Panc1 (cell line): Measurements from ENCODE around the gene TRPV6. TPM values are rescaled to one million over a fixed set of nuclear protein-coding genes. Genes with fewer than 3 reads are reported as not detected.

ENCODE experiments used
- ATAC-seq: fragments of 200-7000 bp; cut with Tn5 transposase; 2 replicates; pipeline ENCODE4 v1.9.1; 2020; ENCODE audit warnings: mild to moderate bottlenecking, moderate library complexity
- BruUV-seq: library from RNA; stranded (reverse); fragments of 400-500 nt; replicated peaks from 2 replicates; lab custom pipeline; 2021; lab: Mats Ljungman, UMichigan
- CTCF ChIA-PET: fragments of 300-600 bp; sonication (Branson Sonifier 250); formaldehyde crosslinking; loops from one replicate; lab custom pipeline; 2022; ENCODE audit warnings: antibody characterized with exemption; lab: Charles Lee
- POLR2A ChIA-PET: fragments of 300-600 bp; sonication (Branson Sonifier 250); formaldehyde crosslinking; loops from one replicate; lab custom pipeline; 2022; ENCODE audit warnings: antibody characterized with exemption; lab: Charles Lee
- DNase-seq: peaks from one replicate; pipeline ENCODE4 v3.0.0-alpha.2; 2010; ENCODE audit warnings: low read depth, low spot score
- H3K27ac ChIP-seq: 2 replicates; pipeline ENCODE4 v1.5.1; 2011; ENCODE audit warnings: mild to moderate bottlenecking, low read length, inconsistent platforms
- H3K27me3 ChIP-seq: fragments of 200-500 bp; sonication (Bioruptor generic); 2 replicates; pipeline ENCODE4 v1.6.0; 2014; ENCODE audit warnings: low read length, inconsistent platforms; ENCODE audit not compliant: control insufficient read depth, insufficient read depth
- H3K36me3 ChIP-seq: fragments of 200-500 bp; sonication (Bioruptor generic); 2 replicates; pipeline ENCODE4 v1.5.1; 2014; ENCODE audit warnings: inconsistent platforms, mild to moderate bottlenecking, low read length, moderate library complexity; ENCODE audit not compliant: control insufficient read depth, insufficient read depth
- H3K4me1 ChIP-seq: 2 replicates; pipeline ENCODE4 v1.5.1; 2011; ENCODE audit warnings: inconsistent platforms, mild to moderate bottlenecking, low read length, moderate library complexity; ENCODE audit not compliant: control insufficient read depth, insufficient read depth
- H3K4me3 ChIP-seq, 2 experiments: 2 replicates each; pipeline ENCODE4 v1.5.1; 2011 to 2012; ENCODE audit warnings: low read depth in 2 of 2, low read length in 2 of 2, mild to moderate bottlenecking in 2 of 2, inconsistent platforms in 1 of 2, moderate library complexity in 1 of 2
- H3K9me3 ChIP-seq: fragments of 200-500 bp; sonication (Bioruptor generic); 2 replicates; pipeline ENCODE4 v1.5.1; 2014; ENCODE audit warnings: low read depth, mild to moderate bottlenecking, inconsistent platforms, low read length, moderate library complexity; ENCODE audit not compliant: control insufficient read depth, insufficient read depth
- POLR2AphosphoS5 ChIP-seq: IDR thresholded peaks from 2 replicates; pipeline ENCODE4 v1.6.1; 2012; ENCODE audit warnings: mild to moderate bottlenecking, low read depth, low read length, moderate library complexity
- SIN3A ChIP-seq: IDR thresholded peaks from 2 replicates; pipeline ENCODE4 v1.6.1; 2012; ENCODE audit warnings: low read depth, mild to moderate bottlenecking, low read length, moderate library complexity, borderline replicate concordance; ENCODE audit not compliant: insufficient read depth
- TCF7L2 ChIP-seq: IDR thresholded peaks from 2 replicates; pipeline ENCODE4 v1.6.1; 2011; ENCODE audit warnings: mild to moderate bottlenecking, low read depth, low read length, inconsistent platforms
- in situ Hi-C: cut with HindIII; loops from 2 replicates; pipeline ENCODE4 v1.10.0; 2016; ENCODE audit warnings: low sequenced_read_pairs, low pct_unique_long_range_greater_than_20kb
- intact Hi-C: fragments of 100-400 bp; cut with micrococcal nuclease; formaldehyde crosslinking; loops from one replicate; pipeline ENCODE4 v1.10.0; 2022; ENCODE audit not compliant: unreplicated experiment
- total RNA-seq: library from RNA; stranded (reverse); gene quantifications from one replicate; pipeline ENCODE4 v1.2.1, GENCODE V29; 2021; ENCODE audit not compliant: unreplicated experiment
- TF ChIP-seq, protein P1 (sequence below), 2 experiments: IDR thresholded peaks; 2 replicates each; pipeline ENCODE4 v1.6.1; 2011 to 2012; ENCODE audit warnings: low read depth in 2 of 2, control low read depth in 1 of 2, low read length in 1 of 2, mild to moderate bottlenecking in 1 of 2, moderate library complexity in 1 of 2; ENCODE audit not compliant: insufficient read depth in 1 of 2
- TF ChIP-seq, protein P2 (sequence below): fragments of 450-650 bp; IDR thresholded peaks from 2 replicates; pipeline ENCODE4 v1.5.1; 2017; ENCODE audit warnings: mild to moderate bottlenecking

The TRPV6 gene
- total RNA-seq, 1 experiment from 2014 or later, result not detected

DNA sequence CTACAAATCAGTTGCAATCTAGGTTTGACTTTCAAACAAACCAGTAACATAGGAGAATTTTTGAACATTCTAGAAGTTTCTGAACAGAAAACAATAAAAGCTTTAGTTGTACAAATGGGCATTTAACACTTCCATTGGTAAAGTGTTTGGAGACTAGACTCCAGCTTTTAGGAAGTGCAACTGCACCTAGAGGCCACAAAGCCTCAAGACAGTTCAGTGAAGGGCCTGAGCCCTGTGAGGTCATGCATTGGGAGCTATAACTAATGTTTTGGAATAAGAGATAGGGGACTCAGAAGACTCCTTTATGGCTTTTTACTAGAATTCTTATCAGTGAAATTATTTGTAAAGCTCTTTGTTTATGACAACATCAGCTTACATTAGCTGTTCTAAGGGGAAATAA lies 33.6 kb downstream of the TRPV6 start:
- peaks cover 33% of the 10 kb centered on the region for H3K27me3 ChIP-seq
- CTCF ChIA-PET, result no interaction called here
- H3K27ac ChIP-seq, result no peak overlapping the region
- DNase-seq, result no peak
- H3K4me3 ChIP-seq, result no peak overlapping the region
- H3K4me1 ChIP-seq, result no peaks in the 10 kb centered on the region; the same call in 1 of the 2 replicates
- TF ChIP-seq POLR2AphosphoS5, result no peak
- TF ChIP-seq, protein P1, sequence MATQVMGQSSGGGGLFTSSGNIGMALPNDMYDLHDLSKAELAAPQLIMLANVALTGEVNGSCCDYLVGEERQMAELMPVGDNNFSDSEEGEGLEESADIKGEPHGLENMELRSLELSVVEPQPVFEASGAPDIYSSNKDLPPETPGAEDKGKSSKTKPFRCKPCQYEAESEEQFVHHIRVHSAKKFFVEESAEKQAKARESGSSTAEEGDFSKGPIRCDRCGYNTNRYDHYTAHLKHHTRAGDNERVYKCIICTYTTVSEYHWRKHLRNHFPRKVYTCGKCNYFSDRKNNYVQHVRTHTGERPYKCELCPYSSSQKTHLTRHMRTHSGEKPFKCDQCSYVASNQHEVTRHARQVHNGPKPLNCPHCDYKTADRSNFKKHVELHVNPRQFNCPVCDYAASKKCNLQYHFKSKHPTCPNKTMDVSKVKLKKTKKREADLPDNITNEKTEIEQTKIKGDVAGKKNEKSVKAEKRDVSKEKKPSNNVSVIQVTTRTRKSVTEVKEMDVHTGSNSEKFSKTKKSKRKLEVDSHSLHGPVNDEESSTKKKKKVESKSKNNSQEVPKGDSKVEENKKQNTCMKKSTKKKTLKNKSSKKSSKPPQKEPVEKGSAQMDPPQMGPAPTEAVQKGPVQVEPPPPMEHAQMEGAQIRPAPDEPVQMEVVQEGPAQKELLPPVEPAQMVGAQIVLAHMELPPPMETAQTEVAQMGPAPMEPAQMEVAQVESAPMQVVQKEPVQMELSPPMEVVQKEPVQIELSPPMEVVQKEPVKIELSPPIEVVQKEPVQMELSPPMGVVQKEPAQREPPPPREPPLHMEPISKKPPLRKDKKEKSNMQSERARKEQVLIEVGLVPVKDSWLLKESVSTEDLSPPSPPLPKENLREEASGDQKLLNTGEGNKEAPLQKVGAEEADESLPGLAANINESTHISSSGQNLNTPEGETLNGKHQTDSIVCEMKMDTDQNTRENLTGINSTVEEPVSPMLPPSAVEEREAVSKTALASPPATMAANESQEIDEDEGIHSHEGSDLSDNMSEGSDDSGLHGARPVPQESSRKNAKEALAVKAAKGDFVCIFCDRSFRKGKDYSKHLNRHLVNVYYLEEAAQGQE (IDR thresholded peaks at IDR 0.05; ENCODE audit: insufficient read depth in 1 of 2, low read depth in 2 of 2, low read length in 1 of 2), result no peak
- TF ChIP-seq, protein P2, sequence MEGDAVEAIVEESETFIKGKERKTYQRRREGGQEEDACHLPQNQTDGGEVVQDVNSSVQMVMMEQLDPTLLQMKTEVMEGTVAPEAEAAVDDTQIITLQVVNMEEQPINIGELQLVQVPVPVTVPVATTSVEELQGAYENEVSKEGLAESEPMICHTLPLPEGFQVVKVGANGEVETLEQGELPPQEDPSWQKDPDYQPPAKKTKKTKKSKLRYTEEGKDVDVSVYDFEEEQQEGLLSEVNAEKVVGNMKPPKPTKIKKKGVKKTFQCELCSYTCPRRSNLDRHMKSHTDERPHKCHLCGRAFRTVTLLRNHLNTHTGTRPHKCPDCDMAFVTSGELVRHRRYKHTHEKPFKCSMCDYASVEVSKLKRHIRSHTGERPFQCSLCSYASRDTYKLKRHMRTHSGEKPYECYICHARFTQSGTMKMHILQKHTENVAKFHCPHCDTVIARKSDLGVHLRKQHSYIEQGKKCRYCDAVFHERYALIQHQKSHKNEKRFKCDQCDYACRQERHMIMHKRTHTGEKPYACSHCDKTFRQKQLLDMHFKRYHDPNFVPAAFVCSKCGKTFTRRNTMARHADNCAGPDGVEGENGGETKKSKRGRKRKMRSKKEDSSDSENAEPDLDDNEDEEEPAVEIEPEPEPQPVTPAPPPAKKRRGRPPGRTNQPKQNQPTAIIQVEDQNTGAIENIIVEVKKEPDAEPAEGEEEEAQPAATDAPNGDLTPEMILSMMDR, result no peak
- no peak for TF ChIP-seq TCF7L2
- no peak for TF ChIP-seq SIN3A
- ATAC-seq, result no peak
- POLR2A ChIA-PET, result no interaction called here
- intact Hi-C loops, result no loop called here
- no peaks in the 10 kb centered on the region; the same call in none of the 2 replicates for H3K36me3 ChIP-seq
- no TSS peak for BruUV-seq
- H3K9me3 ChIP-seq, result no peaks in the 10 kb centered on the region
- in situ Hi-C loops, result no loop called here

- H3K27me3 ChIP-seq, result peaks cover 33% of the 10 kb centered on the region
- BruUV-seq, result no TSS peak
- POLR2A ChIA-PET, result no interaction called here
- H3K36me3 ChIP-seq, result no peaks in the 10 kb centered on the region; the same call in none of the 2 replicates
- H3K4me1 ChIP-seq, result no peaks in the 10 kb centered on the region; the same call in 1 of the 2 replicates
- intact Hi-C loops (no loop called here), in situ Hi-C loops (no loop called here)
- TF ChIP-seq POLR2AphosphoS5, result no peak
- no peak for TF ChIP-seq SIN3A
- TF ChIP-seq TCF7L2, result no peak
- TF ChIP-seq, protein P1 (IDR thresholded peaks at IDR 0.05; ENCODE audit: insufficient read depth in 1 of 2, low read depth in 2 of 2, low read length in 1 of 2), result no peak
- TF ChIP-seq, protein P2, result no peak
- H3K9me3 ChIP-seq, result no peaks in the 10 kb centered on the region
- CTCF ChIA-PET, result no interaction called here
- H3K27ac ChIP-seq, result no peak overlapping the region
- no peak overlapping the region for H3K4me3 ChIP-seq
- DNase-seq, result no peak
- no peak for ATAC-seq
These were observed 34.3 kb downstream of the TRPV6 start for GRCh38 chr7:142851269-142851668.
